ENCODE results near the gene METTL25B. TPM values are rescaled to one million over a fixed set of nuclear protein-coding genes. Genes with fewer than 3 reads are reported as not detected.

Gene METTL25B
- total and polyA plus RNA-seq, 2 of the 4 experiments (the other 2 are of a cell fraction) = 2.3 to 10.1 TPM

DNA sequence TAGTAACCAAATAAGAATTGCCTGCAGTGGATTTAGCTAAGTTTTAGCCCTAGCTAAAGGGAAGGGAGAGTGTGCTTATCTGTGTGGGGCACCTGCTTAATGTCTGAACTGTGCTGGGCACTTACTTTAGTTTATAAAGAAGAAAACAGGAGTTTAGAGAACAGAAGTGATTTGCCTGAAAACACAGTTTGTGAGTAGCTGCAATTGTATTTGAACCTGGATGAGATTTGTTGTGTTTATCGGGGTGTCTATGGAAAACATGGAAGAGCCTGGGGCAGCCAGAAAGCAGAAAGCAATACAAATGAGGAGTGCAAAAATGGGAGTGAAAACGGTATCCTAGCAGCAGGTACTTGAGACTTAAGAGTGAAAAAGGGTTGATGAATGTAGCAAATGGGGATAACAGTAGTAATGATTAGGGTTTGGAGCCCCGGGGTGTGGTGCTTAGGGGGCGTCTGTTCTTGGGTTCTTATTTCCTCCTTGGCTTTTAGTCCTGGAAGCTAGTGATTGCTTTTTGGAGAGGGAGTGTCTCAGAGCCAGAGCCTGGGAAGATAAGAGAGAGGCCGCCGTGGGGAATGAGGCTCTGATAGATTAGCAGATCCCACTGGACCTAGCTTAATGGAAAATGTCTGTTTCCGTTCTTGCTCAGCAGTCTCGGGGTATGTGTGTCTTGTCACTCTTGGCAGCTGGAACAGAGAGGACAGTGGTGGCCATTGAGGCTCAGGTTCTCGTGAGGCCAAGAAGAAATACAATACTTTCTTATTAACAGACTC lies 44.6 kb downstream of the METTL25B start:
- no TSS peak for BruUV-seq (replicated peaks)

More for the DNA sequence above, 44.6 kb downstream of the METTL25B start:
- no peaks in the 10 kb centered on the region for H3K27me3 ChIP-seq (ENCODE audit: control insufficient read depth, insufficient read depth, low read length)
- no peak overlapping the region for H3K27ac ChIP-seq (ENCODE audit: insufficient read depth, low read length)
- CTCF ChIA-PET = interaction anchor here (0.7 to 2.1 kb wide), 2 partner anchors 8 to 85 kb away, joined by 3 to 6 read pairs; no protein-coding TSS in a partner anchor
- in situ Hi-C loops (cut with MboI; ENCODE audit: low sequenced_read_pairs) = no loop called here
- no peak overlapping the region for H2AFZ ChIP-seq (replicated peaks; ENCODE audit: low read length, poor library complexity)
- peaks cover 2% of the 10 kb centered on the region; the same call in 1 of the 2 replicates for H3K36me3 ChIP-seq (ENCODE audit: control insufficient read depth, insufficient read depth, low read length)
- H3K23ac ChIP-seq (ENCODE audit: low read depth, low read length) = peak overlapping the region; percentile 49; the same call in 1 of the 2 replicates
- H3K79me1 ChIP-seq (ENCODE audit: low read depth in 1 of 2, low read length in 2 of 2) = peaks cover 12 to 78% of the 10 kb centered on the region in 2 experiments
- no peak overlapping the region for H4K5ac ChIP-seq (ENCODE audit: low read depth, low read length)
- POLR2A ChIA-PET (ENCODE audit: unreplicated experiment) = no interaction called here
- peaks cover 13% of the 10 kb centered on the region for H3K9me1 ChIP-seq (ENCODE audit: insufficient read depth, low read length)
- H3K4me1 ChIP-seq (ENCODE audit: control insufficient read depth, insufficient read depth, low read length) = peaks cover 3% of the 10 kb centered on the region
- WGBS, 2 experiments (ENCODE audit: extremely low coverage in 2 of 2, insufficient read length in 1 of 2) = 67% methylated on average over 5 of the region's 9 CpGs; no CpG with 5 or more reads in 1 of the 2 experiments
- H3K4me2 ChIP-seq (ENCODE audit: low read depth, low read length) = no peak overlapping the region
- H2AK9ac ChIP-seq (replicated peaks; ENCODE audit: low read depth, low read length, poor library complexity) = no peak overlapping the region
- intact Hi-C loops (cut with micrococcal nuclease) = no loop called here
- TF ChIP-seq ELK1 (IDR thresholded peaks at IDR 0.05; ENCODE audit: borderline replicate concordance, low read depth, low read length) (no peak), SMC3 (IDR thresholded peaks at IDR 0.05; ENCODE audit: low read depth, low read length) (no peak), BHLHE40 (IDR thresholded peaks at IDR 0.05; ENCODE audit: low read depth, low read length) (no peak)
- peaks cover 79% of the 10 kb centered on the region for H4K20me1 ChIP-seq (ENCODE audit: insufficient read depth, low read length)
- no peak overlapping the region for H2BK20ac ChIP-seq (ENCODE audit: low read depth, low read length)
- H2BK15ac ChIP-seq (ENCODE audit: low read depth, low read length) = no peak overlapping the region
- H2BK120ac ChIP-seq (ENCODE audit: low read depth, low read length) = no peak overlapping the region
- no peak overlapping the region for H3K14ac ChIP-seq (replicated peaks; ENCODE audit: low read depth, low read length)
- dilution Hi-C loops (cut with HindIII; ENCODE audit: low sequenced_read_pairs, unreplicated experiment) = no loop called here
- no peak overlapping the region for H3K4me3 ChIP-seq (ENCODE audit: insufficient read depth, low read depth, low read length)
- H3K4ac ChIP-seq (ENCODE audit: low read depth, low read length) = no peak overlapping the region
- no peak overlapping the region for H3K56ac ChIP-seq (ENCODE audit: extremely low read depth, insufficient read depth, low read length)
- H2BK5ac ChIP-seq (ENCODE audit: low read depth, low read length, poor library complexity, severe bottlenecking) = no peak overlapping the region
- no peak for ATAC-seq (ENCODE audit: low read depth)
- no peak overlapping the region for H2AK5ac ChIP-seq (ENCODE audit: low read depth, low read length)
- no peak overlapping the region for H4K91ac ChIP-seq (ENCODE audit: insufficient read depth, low read depth, low read length)
- no peak overlapping the region for H3K18ac ChIP-seq (ENCODE audit: low read depth, low read length)
- H3K9me3 ChIP-seq (ENCODE audit: control insufficient read depth, insufficient read depth, low read length) = no peaks in the 10 kb centered on the region
- no peak overlapping the region for H4K8ac ChIP-seq (ENCODE audit: low read depth in 2 of 2, low read length in 2 of 2)
- no peak overlapping the region for H3K9ac ChIP-seq (ENCODE audit: low read depth, low read length)
- no peak for DNase-seq

Data from IMR-90 (cell line).